HG02938 (cell line): ENCODE results near the gene PHETA1.
"Not testable (repeated sequence)": the region's sequence is repeated elsewhere in the genome, so short reads cannot be mapped to it uniquely, and the experiment has no call there.

Experiments used
- ATAC-seq: cut with Tn5 transposase; IDR thresholded peaks from one replicate; pipeline ENCODE4 v1.9.1; 2021; ENCODE audit warnings: mild to moderate bottlenecking, moderate library complexity; ENCODE audit not compliant: unreplicated experiment

The PHETA1 gene

GRCh38 chr12:111352296-111352993 is 16.4 kb downstream of the PHETA1 start:
- no peak for ATAC-seq

DNA sequence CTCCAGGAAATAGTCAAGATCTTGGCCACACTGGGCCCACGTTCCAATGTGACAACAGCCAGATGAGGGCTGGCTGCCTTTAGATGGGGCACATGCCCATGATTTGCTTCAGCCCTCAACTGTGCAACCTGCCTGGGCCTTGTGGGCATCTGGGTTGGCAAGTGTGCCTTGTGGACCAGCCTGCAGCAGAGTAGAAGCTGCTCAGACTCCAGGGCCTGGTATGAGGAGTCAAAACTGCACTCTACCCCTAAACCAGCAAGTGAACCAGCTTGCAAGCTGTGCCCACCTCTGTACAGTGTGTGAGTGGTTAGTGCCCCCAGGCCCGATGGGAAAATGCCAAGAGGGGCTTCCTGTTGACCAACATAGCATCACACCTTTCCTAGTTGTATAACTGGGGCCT is 17.9 kb downstream of the PHETA1 start:
- no peak for ATAC-seq

GRCh38 chr12:111349748-111350520 is 19.0 kb downstream of the PHETA1 start:
- no peak for ATAC-seq

DNA sequence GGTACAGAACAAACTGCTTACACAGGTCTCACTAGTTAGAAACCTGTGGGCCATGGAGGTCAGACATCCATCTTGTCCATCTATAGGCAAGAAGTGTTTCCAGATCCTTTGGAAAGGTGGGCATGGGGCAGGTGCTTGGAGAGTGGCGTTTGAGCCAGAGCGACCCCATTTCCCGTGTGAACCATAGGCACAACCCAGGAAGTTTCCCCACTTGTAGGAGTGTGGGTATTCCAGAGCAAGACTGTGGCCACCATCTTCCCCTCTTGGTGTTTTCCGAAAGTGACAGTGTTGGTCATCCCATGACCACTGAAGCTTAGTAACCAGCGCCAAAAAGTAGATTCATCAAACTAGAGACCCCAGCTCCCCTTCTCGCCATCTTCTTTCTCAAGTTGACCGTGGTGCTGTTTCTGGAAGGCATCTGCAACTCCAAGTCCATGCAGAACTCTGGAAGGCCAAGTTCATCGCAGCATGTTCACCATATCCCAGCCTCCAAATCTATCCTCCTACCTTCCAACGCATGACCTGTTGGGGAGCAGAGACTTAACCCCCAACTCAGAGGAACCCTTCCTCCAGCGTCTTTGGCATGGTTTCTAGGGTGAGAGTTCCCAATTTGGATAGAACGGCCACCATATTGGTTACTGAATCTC is 19.7 kb downstream of the PHETA1 start:
- no peak for ATAC-seq

DNA sequence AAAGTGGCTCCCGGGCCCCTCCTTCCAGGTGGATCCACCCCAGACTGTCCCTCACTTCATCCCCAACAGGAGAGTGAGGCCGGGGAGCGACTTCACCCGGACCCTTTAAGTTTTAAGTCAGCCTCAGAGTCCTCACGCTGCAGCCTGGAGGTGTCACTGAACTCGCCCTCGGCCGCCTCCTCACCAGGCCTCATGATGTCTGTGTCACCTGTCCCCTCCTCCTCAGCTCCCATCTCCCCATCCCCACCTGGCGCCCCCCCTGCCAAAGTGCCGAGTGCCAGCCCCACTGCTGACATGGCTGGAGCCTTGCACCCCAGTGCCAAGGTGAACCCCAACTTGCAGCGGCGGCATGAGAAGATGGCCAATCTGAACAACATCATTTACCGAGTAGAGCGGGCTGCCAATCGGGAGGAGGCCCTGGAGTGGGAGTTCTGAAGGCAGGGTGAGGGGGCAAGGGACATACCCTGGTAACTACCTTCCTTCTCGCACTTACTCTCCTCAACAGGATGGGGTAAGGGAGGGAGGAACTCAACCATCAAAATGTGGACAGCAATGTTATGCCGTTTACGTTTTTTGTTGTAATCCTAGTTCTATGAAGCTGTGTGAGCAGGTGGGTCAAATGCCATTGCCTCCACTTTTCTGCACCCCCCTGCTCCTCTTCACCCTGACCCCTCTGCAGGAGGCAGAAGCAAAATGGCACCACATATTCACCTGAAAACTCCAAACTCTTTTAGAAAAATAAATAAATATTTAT is 20.8 kb downstream of the PHETA1 start:
- ATAC-seq, result no peak

GRCh38 chr12:111344254-111344875 is 24.5 kb downstream of the PHETA1 start:
- ATAC-seq, result no peak

DNA sequence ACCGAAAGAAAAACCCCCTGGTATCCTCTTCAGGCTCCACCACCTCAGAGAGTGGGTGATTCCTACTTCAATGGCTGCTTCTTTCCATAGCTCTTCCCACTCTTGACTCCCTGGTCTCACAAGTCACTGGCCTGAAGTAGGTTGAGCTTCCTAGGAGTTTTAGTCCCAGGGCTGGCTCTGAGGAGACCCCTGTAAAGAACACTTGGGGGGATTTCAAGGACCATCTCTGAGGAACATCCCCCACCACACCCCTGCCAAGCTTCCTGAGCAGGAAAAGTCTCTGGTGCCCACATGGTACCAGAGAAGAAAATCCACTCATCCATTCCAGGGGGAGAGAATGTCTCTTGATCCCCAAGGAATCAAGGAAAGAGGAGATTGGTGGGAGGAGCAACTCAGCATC is 25.7 kb downstream of the PHETA1 start:
- ATAC-seq, result no peak

GRCh38 chr12:111342376-111342775 is 26.5 kb downstream of the PHETA1 start:
- no peak for ATAC-seq

- ATAC-seq, result no peak
Observed at GRCh38 chr12:111341426-111342065, 27.3 kb downstream of the PHETA1 start.

- ATAC-seq, result not testable (repeated sequence)
Observed at GRCh38 chr12:111340680-111341079, 28.2 kb downstream of the PHETA1 start.

DNA sequence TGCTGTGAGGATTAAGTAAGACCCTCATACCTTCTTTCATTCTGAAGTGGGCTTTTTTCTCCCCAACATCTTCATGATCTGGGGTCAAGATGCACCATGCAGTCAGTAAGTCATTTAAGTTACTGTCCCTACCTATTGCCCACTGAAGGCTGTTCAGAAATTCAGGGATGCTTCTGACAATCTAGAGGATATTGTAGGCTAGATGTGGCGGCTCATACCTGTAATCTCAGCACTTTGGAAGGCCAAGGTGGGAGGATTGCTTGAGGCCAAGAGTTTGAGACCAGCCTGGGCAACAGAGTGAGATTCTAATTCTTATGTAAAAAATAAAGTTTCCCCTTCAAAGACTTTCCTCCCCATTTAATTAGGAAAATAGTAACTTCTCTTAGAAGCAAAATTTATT is 28.7 kb downstream of the PHETA1 start:
- no peak for ATAC-seq

DNA sequence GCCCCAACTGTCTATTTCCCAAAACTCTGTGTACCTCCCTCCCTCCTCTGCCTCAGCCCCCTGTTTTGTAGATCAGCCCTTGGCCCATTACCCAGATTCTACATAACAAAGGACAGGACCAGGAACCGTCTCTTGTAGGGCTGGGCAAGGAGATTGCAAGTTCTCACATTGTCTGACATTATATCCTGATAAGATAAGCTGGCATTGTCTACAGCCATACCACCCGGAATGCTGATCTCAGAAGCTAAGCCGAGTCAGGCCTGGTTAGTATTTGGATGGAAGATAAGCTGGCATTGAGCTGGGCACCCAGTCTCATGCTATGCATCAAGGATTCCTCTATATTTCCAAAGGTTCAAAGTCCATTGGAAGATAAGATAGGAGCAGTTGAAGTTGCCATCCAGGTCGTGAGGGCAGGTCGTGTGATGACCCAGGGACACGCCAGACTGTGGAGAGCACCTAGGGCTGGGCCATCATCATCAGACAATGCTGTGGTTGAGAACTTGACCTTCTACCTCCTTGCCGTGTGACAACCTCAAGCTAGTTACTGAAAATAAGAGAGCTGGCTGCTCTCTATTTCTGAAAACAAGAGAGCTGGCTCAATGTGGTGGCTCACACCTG is 29.5 kb downstream of the PHETA1 start:
- no peak for ATAC-seq

DNA sequence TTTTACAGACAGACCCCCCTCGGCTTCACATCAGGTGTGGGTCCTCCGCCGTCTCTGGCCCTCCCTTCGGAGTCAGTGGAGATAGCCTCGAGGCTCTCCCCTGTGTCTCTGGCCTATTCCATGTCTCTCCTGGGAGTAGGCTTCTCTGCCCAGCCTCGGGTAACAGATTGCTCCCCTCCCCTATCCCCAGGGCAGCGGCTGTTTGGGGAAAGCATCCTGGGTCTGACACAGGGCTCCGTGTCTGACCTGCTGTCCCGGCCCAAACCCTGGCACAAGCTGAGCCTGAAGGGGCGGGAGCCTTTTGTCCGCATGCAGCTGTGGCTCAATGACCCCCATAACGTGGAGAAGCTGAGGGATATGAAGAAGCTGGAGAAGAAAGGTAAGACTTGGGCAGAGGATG is 30.8 kb downstream of the PHETA1 start:
- ATAC-seq, result no peak

DNA sequence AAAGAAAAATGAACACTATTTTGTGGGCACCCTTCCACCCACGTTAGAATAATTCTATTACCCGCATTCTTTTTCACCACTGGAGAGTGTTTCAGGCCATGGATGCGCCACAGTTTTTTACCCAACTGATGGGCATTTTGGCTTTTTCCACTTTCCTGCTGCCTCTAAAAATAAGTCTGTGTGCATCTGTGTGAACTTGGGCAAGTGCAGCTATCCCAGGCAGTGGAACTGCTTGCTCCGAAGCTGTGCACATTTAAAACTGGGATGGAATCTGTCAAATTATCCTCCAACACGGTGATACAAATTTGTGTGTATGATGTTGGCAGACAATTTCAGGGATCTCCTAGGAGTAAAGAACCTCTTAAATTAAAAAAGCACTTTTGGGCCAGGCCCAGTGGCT is 31.5 kb downstream of the PHETA1 start:
- no peak for ATAC-seq

GRCh38 chr12:111336411-111336810 is 32.5 kb downstream of the PHETA1 start:
- ATAC-seq, result not testable (repeated sequence)

DNA sequence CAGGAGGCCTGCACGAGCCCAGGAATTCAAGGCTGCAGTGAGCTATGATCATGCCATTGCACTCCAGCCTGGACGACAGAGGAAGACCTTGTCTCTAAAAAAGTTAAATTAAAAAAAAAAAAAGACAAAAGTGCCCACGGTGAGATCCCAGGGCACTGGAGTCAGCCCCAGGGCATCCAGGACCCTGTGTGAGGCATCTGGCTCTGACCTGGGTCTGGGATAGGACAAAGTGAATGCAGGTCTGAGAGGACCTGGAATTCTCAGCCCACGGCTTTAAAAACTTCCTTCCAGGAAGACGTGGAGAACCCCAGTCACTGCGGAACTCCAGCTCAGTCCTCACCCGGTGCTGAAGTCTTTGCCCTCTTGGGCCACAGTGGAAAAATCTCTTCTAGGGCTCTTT is 33.1 kb downstream of the PHETA1 start:
- no peak for ATAC-seq

- ATAC-seq, result not testable (repeated sequence)
Observed at GRCh38 chr12:111335301-111335700, 33.6 kb downstream of the PHETA1 start.

DNA sequence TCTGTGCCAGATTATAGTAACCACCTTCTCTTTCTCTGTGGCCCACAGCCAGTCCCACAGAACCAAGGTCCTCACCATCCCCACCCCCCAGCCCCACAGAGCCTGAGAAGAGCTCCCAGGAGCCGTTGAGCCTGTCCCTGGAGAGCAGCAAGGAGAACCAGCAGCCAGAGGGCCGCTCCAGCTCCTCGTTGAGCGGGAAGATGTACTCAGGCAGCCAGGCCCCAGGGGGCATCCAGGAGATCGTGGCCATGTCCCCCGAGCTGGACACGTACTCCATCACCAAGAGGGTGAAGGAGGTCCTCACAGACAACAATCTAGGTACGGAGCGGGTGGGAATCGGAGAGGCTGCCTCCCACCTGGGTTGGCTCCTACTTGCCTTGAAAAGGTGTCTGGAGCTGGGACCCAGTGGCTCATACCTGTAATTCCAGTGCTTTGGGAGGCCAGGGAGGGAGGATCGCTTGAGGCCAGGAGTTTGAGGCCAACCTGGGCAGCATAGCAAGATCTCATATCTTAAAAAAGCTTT is 34.4 kb downstream of the PHETA1 start:
- ATAC-seq, result no peak
